ENCODE data around the gene GPC6. TPM values are rescaled to one million over a fixed set of nuclear protein-coding genes. Genes with fewer than 3 reads are reported as not detected.
A peak's percentile ranks its signal among the peaks of the same experiment; 100 is the strongest.

The GPC6 gene
- total RNA-seq, 1 donor from 2014 or later, result 5.5 TPM

DNA sequence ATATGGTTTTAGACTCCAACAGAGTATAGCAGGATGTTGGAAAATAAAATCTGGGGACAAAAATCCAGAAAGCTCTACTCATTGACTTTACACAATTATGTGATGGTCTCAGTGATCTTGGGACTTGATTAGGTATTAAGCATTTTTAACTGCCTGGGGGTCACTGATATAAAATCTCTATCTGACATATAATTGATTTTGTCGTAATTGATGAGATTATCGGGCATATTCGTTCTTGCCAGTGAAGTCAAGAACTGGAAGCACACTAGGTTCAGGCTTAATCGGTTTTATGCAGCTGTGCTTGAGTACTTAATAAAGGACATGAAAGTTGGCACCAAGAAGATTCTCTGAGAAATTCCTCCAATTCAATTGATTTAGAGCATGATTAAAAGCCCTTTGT, 862.1 kb downstream of the GPC6 start:
- no peaks in the 10 kb centered on the region for H3K36me3 ChIP-seq (ENCODE audit: control insufficient read depth, insufficient read depth, low read length)
- FAIRE-seq, result no peak
- DNase-seq (ENCODE audit: low read depth), result no peak

DNA sequence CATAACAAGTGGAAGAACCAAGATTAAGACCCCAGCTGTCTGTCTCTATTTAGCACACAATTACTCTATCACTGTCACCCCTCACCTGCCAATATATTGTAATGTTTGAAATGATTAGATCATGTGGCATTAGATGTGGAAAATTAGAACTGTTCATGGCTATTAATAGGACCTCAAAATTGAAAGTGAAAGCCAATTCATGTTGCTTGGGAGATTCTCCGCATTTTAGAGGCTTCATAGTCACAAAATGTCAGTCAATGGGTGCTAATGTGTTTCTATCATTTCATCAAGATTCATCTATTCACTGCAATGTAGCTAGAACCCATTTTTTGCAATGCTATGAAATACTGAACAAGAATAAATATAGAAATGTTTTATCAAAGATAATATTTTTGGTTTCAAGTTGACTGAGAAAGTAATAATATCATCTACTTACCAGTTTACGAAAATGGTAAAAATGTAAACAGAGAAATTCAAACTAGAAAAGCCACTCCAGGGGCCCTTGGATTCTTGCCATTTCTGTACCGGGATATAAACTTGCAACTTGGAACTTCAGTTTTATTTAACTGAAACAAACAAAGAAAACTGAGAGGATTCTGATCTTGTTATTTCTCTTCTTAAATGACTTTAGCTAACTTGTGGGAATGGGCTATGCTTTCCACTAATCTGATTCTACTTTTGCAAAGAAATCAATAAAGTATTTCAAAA, 864.3 kb downstream of the GPC6 start:
- no peaks in the 10 kb centered on the region for H3K36me3 ChIP-seq (ENCODE audit: control insufficient read depth, insufficient read depth, low read length)
- no peak overlapping the region for H3K4me3 ChIP-seq (ENCODE audit: low read depth, low read length)
- TF ChIP-seq CTCF (IDR thresholded peaks at IDR 0.05; ENCODE audit: insufficient read depth, low read length, severe bottlenecking), result no peak
- DNase-seq (ENCODE audit: low read depth), result no peak
- FAIRE-seq, result no peak
- no peaks in the 10 kb centered on the region for H3K27me3 ChIP-seq (ENCODE audit: control insufficient read depth, insufficient read depth, low read length)

More for the DNA sequence above, 862.1 kb downstream of the GPC6 start:
- Histone ChIP-seq H3K4me3 (ENCODE audit: low read depth, low read length) (no peak overlapping the region), H3K27me3 (ENCODE audit: control insufficient read depth, insufficient read depth, low read length) (no peaks in the 10 kb centered on the region)
- TF ChIP-seq CTCF (IDR thresholded peaks at IDR 0.05; ENCODE audit: insufficient read depth, low read length, severe bottlenecking), result no peak

- Histone ChIP-seq H3K4me3 (ENCODE audit: low read depth, low read length) (no peak overlapping the region), H3K36me3 (ENCODE audit: control insufficient read depth, insufficient read depth, low read length) (no peaks in the 10 kb centered on the region), H3K27me3 (ENCODE audit: control insufficient read depth, insufficient read depth, low read length) (no peaks in the 10 kb centered on the region)
- DNase-seq (ENCODE audit: low read depth) (no peak), FAIRE-seq (no peak)
- no peak for TF ChIP-seq CTCF (IDR thresholded peaks at IDR 0.05; ENCODE audit: insufficient read depth, low read length, severe bottlenecking)
Observed at GRCh38 chr13:94093652-94094315, 867.2 kb downstream of the GPC6 start.

DNA sequence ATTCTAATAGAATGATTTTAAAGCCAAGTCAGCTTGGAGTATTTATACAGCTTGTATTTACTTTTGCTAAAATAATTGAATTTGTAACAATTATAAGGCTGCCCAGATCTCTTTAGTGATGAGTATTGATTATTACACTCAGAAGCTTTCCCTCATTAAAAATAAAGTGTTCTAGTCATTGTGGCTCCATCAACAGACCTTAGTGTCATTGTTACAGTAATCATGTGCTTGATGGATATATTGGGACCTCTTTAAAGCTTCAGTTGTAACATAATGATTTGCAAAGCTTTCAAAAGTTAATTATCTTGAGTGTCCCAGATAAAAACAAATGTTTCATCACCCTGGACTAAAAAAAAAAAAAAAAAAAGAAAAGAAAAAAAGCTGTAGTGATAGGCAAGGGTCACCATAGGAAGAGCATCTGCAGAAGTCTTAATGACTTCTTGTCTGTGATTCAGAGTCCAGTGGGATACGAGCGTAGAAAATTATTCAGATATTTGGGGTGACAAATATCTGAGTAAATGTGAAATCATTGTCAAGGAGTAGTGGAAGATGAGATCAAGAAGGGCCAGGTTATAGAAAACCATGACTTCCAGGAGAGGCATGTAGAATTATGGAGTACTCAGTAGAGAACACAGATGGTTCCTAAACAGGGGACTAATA, 883.2 kb downstream of the GPC6 start:
- H3K27me3 ChIP-seq (ENCODE audit: control insufficient read depth, insufficient read depth, low read length), result no peaks in the 10 kb centered on the region
- TF ChIP-seq CTCF (IDR thresholded peaks at IDR 0.05; ENCODE audit: insufficient read depth, low read length, severe bottlenecking), result no peak
- DNase-seq (ENCODE audit: low read depth), result no peak
- FAIRE-seq, result no peak
- no peak overlapping the region for H3K4me3 ChIP-seq (ENCODE audit: low read depth, low read length)
- H3K36me3 ChIP-seq (ENCODE audit: control insufficient read depth, insufficient read depth, low read length), result no peaks in the 10 kb centered on the region

- no peak for FAIRE-seq
Observed at GRCh38 chr13:94112227-94112626, 885.6 kb downstream of the GPC6 start.

More at GRCh38 chr13:94112227-94112626, 885.6 kb downstream of the GPC6 start:
- H3K4me3 ChIP-seq (ENCODE audit: low read depth, low read length), result no peak overlapping the region
- H3K27me3 ChIP-seq (ENCODE audit: control insufficient read depth, insufficient read depth, low read length), result no peaks in the 10 kb centered on the region
- no peak for TF ChIP-seq CTCF (IDR thresholded peaks at IDR 0.05; ENCODE audit: insufficient read depth, low read length, severe bottlenecking)
- no peaks in the 10 kb centered on the region for H3K36me3 ChIP-seq (ENCODE audit: control insufficient read depth, insufficient read depth, low read length)
- peak; percentile 47 for DNase-seq (ENCODE audit: low read depth)
